GM18526 (cell line): ENCODE measurements around the gene HBP1.
A peak's percentile ranks its signal among the peaks of the same experiment; 100 is the strongest.

ENCODE experiments used
- POLR2A ChIP-seq: IDR thresholded peaks from 3 replicates; pipeline ENCODE4 v1.6.1; 2011; ENCODE audit not compliant: insufficient read length; ENCODE audit errors: extremely low read depth

HBP1 gene

GRCh38 chr7:107168233-107169119 is at the start of gene HBP1:
Gene HBP1, plus strand, starts transcription at chr7:107169003. Its CDS starts 10,891 bp downstream, at chr7:107179894.
- TF ChIP-seq POLR2A = peak; percentile 39

- no peak for TF ChIP-seq POLR2A
Measured at GRCh38 chr7:107119376-107120105, 49.3 kb upstream of the HBP1 start.

- TF ChIP-seq POLR2A = no peak
Measured at GRCh38 chr7:107122486-107122911, 46.3 kb upstream of the HBP1 start.

- no peak for TF ChIP-seq POLR2A
Measured at GRCh38 chr7:107123392-107123791, 45.4 kb upstream of the HBP1 start.

- no peak for TF ChIP-seq POLR2A
Measured at GRCh38 chr7:107125475-107125874, 43.3 kb upstream of the HBP1 start.

- no peak for TF ChIP-seq POLR2A
Measured at GRCh38 chr7:107128217-107128616, 40.6 kb upstream of the HBP1 start.

- TF ChIP-seq POLR2A = no peak
Measured at GRCh38 chr7:107128748-107129147, 40.1 kb upstream of the HBP1 start.

GRCh38 chr7:107130487-107131220 is 38.1 kb upstream of the HBP1 start:
- no peak for TF ChIP-seq POLR2A

GRCh38 chr7:107133396-107133795 is 35.4 kb upstream of the HBP1 start:
- no peak for TF ChIP-seq POLR2A

GRCh38 chr7:107138696-107139420 is 29.9 kb upstream of the HBP1 start:
- no peak for TF ChIP-seq POLR2A

- no peak for TF ChIP-seq POLR2A
Measured at GRCh38 chr7:107145067-107145838, 23.6 kb upstream of the HBP1 start.

- TF ChIP-seq POLR2A = no peak
Measured at GRCh38 chr7:107147464-107148393, 21.1 kb upstream of the HBP1 start.

GRCh38 chr7:107148721-107149120 is 20.1 kb upstream of the HBP1 start:
- no peak for TF ChIP-seq POLR2A
